CD4-positive, alpha-beta T cell treated with Interleukin-4 for 1 hour (primary cell): Measurements from ENCODE around the gene TEAD2.

Experiments
- DNase-seq, 2 donors: peaks; one replicate each; pipeline ENCODE4 v3.0.0-alpha.2; 2020 to 2022

The TEAD2 gene

GRCh38 chr19:49362048-49362928 is at the start of gene TEAD2:
TSS of gene TEAD2 (minus strand) at chr19:49362416. CDS start at chr19:49360075, 2,341 bp downstream.
- DNase-seq = peak in 1 of 2 donors; percentile 19

- no peak for DNase-seq
Measured at GRCh38 chr19:49411681-49412326, 49.6 kb upstream of the TEAD2 start.

- DNase-seq = peak; percentile 44 to 51
Measured at GRCh38 chr19:49409441-49410029, 47.3 kb upstream of the TEAD2 start.

- DNase-seq = no peak
Measured at GRCh38 chr19:49408816-49409440, 46.7 kb upstream of the TEAD2 start.

- DNase-seq = no peak
Measured at GRCh38 chr19:49407482-49408015, 45.3 kb upstream of the TEAD2 start.

- DNase-seq = no peak
Measured at GRCh38 chr19:49407079-49407478, 44.9 kb upstream of the TEAD2 start.

- DNase-seq = peak in 1 of 2 donors; percentile 41
Measured at GRCh38 chr19:49403404-49404187, 41.4 kb upstream of the TEAD2 start.

- no peak for DNase-seq
Measured at GRCh38 chr19:49400029-49400428, 37.8 kb upstream of the TEAD2 start.

GRCh38 chr19:49398931-49399330 is 36.7 kb upstream of the TEAD2 start:
- DNase-seq = no peak

GRCh38 chr19:49398001-49398615 is 35.9 kb upstream of the TEAD2 start:
- DNase-seq = no peak

GRCh38 chr19:49396738-49397505 is 34.7 kb upstream of the TEAD2 start:
- DNase-seq = no peak

- no peak for DNase-seq
Measured at GRCh38 chr19:49395581-49396407, 33.6 kb upstream of the TEAD2 start.

GRCh38 chr19:49393881-49394280 is 31.7 kb upstream of the TEAD2 start:
- no peak for DNase-seq

- DNase-seq = peak; percentile 82 to 85
Measured at GRCh38 chr19:49391581-49392399, 29.6 kb upstream of the TEAD2 start.

GRCh38 chr19:49390929-49391359 is 28.7 kb upstream of the TEAD2 start:
- peak in 1 of 2 donors; percentile 55 for DNase-seq

GRCh38 chr19:49390131-49390928 is 28.1 kb upstream of the TEAD2 start:
- DNase-seq = no peak

- no peak for DNase-seq
Measured at GRCh38 chr19:49389406-49389805, 27.2 kb upstream of the TEAD2 start.

- peak; percentile 91 to 92 for DNase-seq
Measured at GRCh38 chr19:49387936-49388372, 25.7 kb upstream of the TEAD2 start, which contains the start of gene KASH5. TSS of gene KASH5 (plus strand) at chr19:49388249. CDS start at chr19:49390884, 2,635 bp downstream.
